ENCODE measurements around the gene TNIP1. TPM values are rescaled to one million over a fixed set of nuclear protein-coding genes. Genes with fewer than 3 reads are reported as not detected.

The TNIP1 gene
- total RNA-seq, 4 donors from 2014 or later: 74.4 to 115 (median 94.7) TPM

- H3K9me3 ChIP-seq: no peaks in the 10 kb centered on the region
- no peak for DNase-seq
- TF ChIP-seq POLR2A (IDR thresholded peaks at IDR 0.05): no peak
- TF ChIP-seq, protein P1, sequence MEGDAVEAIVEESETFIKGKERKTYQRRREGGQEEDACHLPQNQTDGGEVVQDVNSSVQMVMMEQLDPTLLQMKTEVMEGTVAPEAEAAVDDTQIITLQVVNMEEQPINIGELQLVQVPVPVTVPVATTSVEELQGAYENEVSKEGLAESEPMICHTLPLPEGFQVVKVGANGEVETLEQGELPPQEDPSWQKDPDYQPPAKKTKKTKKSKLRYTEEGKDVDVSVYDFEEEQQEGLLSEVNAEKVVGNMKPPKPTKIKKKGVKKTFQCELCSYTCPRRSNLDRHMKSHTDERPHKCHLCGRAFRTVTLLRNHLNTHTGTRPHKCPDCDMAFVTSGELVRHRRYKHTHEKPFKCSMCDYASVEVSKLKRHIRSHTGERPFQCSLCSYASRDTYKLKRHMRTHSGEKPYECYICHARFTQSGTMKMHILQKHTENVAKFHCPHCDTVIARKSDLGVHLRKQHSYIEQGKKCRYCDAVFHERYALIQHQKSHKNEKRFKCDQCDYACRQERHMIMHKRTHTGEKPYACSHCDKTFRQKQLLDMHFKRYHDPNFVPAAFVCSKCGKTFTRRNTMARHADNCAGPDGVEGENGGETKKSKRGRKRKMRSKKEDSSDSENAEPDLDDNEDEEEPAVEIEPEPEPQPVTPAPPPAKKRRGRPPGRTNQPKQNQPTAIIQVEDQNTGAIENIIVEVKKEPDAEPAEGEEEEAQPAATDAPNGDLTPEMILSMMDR (IDR thresholded peaks at IDR 0.05): no peak
- no peaks in the 10 kb centered on the region for H3K27me3 ChIP-seq
- WGBS, 2 donors: 90 to 97% methylated on average over 1 of the region's 1 CpG
- no peaks in the 10 kb centered on the region for H3K36me3 ChIP-seq
- no peaks in the 10 kb centered on the region for H3K4me1 ChIP-seq
- H3K27ac ChIP-seq: no peak overlapping the region
- intact Hi-C loops (cut with DNase I): no loop called here
- H3K4me3 ChIP-seq (replicated peaks in 1 of 3): no peak overlapping the region
Observed at GRCh38 chr5:150993826-150994412, 86.9 kb downstream of the TNIP1 start.

- intact Hi-C loops (cut with DNase I): no loop called here
- Histone ChIP-seq H3K36me3 (no peaks in the 10 kb centered on the region), H3K4me3 (replicated peaks in 1 of 3) (no peak overlapping the region), H3K9me3 (no peaks in the 10 kb centered on the region), H3K27me3 (no peaks in the 10 kb centered on the region), H3K27ac (no peak overlapping the region), H3K4me1 (no peaks in the 10 kb centered on the region)
- no peak for DNase-seq
- WGBS, 2 donors: 92 to 98% methylated on average over 2 of the region's 2 CpGs
- no peak for TF ChIP-seq POLR2A (IDR thresholded peaks at IDR 0.05)
- TF ChIP-seq, protein P1 (IDR thresholded peaks at IDR 0.05): no peak
Observed at GRCh38 chr5:150993422-150993821, 87.4 kb downstream of the TNIP1 start.

- no peaks in the 10 kb centered on the region for H3K4me1 ChIP-seq
- no peaks in the 10 kb centered on the region for H3K36me3 ChIP-seq
- H3K27ac ChIP-seq: no peak overlapping the region
- no peak for TF ChIP-seq POLR2A (IDR thresholded peaks at IDR 0.05)
- TF ChIP-seq, protein P1 (IDR thresholded peaks at IDR 0.05): no peak
- no peak for DNase-seq
- H3K4me3 ChIP-seq (replicated peaks in 1 of 3): no peak overlapping the region
- intact Hi-C loops (cut with DNase I): no loop called here
- 96 to 98% methylated on average over 6 of the region's 6 CpGs for WGBS, 2 donors
- no peaks in the 10 kb centered on the region for H3K9me3 ChIP-seq
- no peaks in the 10 kb centered on the region for H3K27me3 ChIP-seq
Observed at GRCh38 chr5:150992705-150993104, 88.1 kb downstream of the TNIP1 start.

DNA sequence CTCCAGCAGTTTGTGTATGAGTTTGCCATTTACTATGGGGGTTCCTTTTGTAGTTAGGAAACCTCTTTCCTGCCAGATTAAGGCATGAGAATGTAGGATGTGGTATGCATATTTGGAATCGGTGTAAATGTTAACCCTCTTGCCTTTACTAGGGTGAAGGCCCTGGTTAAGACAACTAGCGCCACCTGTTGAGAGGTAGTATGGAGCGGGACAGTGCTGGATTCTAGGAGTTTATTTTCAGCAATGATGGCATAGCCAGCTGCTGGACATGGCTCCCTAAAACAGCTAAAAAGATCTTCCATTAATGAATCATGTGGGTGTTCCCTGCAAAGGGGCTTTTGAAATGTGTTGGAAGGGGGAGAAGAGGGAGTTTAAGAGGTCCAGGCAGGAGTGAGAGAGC, 91.1 kb downstream of the TNIP1 start:
- TF ChIP-seq POLR2A (IDR thresholded peaks at IDR 0.05): no peak
- TF ChIP-seq, protein P1 (IDR thresholded peaks at IDR 0.05): no peak
- 75 to 76% methylated on average over 3 of the region's 3 CpGs for WGBS, 2 donors
- no peaks in the 10 kb centered on the region for H3K4me1 ChIP-seq
- DNase-seq: no peak
- no peak overlapping the region for H3K27ac ChIP-seq
- intact Hi-C loops (cut with DNase I): no loop called here
- no peaks in the 10 kb centered on the region for H3K36me3 ChIP-seq
- no peaks in the 10 kb centered on the region for H3K9me3 ChIP-seq
- H3K4me3 ChIP-seq (replicated peaks in 1 of 3): no peak overlapping the region
- H3K27me3 ChIP-seq: no peaks in the 10 kb centered on the region

DNA sequence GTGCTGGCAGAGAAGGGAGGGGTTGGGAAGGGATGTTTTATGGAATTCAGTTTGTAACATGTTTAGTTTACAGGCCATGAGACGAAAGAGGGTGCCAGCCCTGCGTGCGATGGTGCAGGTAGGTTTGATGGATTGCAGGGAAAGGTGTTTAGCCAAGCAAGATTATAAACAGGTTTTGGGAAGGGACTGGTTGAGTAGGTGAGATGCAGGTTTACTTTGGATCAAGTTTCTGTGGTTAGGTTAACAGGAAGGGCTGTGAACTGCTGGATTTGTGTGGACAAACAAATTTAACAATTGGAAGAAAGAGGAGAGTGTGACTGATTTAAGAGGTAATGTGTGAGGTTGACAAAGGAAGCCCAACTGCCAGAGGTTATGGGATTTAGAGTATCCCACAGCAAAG, 93.1 kb downstream of the TNIP1 start:
- WGBS, 2 donors: 80 to 82% methylated on average over 3 of the region's 3 CpGs
- H3K4me3 ChIP-seq (replicated peaks in 1 of 3): no peak overlapping the region
- TF ChIP-seq, protein P1 (IDR thresholded peaks at IDR 0.05): no peak
- no peak for TF ChIP-seq POLR2A (IDR thresholded peaks at IDR 0.05)
- DNase-seq: no peak
- intact Hi-C loops (cut with DNase I): no loop called here
- H3K27ac ChIP-seq: no peak overlapping the region
- no peaks in the 10 kb centered on the region for H3K4me1 ChIP-seq
- H3K9me3 ChIP-seq: no peaks in the 10 kb centered on the region
- H3K27me3 ChIP-seq: no peaks in the 10 kb centered on the region
- no peaks in the 10 kb centered on the region for H3K36me3 ChIP-seq

Other genes starting within 250 kb of the TNIP1 start
- under 1 TPM in 1 of 4 donors, not detected in 3; 0.67 TPM for gene IRGM, start 234.5 kb downstream of the TNIP1 start, total RNA-seq
- 1 to 10 TPM; 7.3 to 8.6 (median 7.8) TPM for gene ZNF300, start 176.1 kb downstream of the TNIP1 start, total RNA-seq
- over 10,000 TPM in 1 of 4 donors, 1,000 to 10,000 TPM in 3; 2,730 to 12,549 (median 7,201) TPM for gene GPX3, start 60.4 kb downstream of the TNIP1 start, total RNA-seq
- gene ANXA6, start 76.7 kb upstream of the TNIP1 start, total RNA-seq: 100 to 1,000 TPM; 122 to 283 (median 180) TPM
- 10 to 100 TPM; 13.5 to 51.6 (median 18.3) TPM for gene CCDC69, start 143.1 kb upstream of the TNIP1 start, total RNA-seq
- 10 to 100 TPM; 15.4 to 23.8 (median 18.8) TPM for gene GM2A, start 172.2 kb upstream of the TNIP1 start, total RNA-seq
- not detected for gene SLC36A3, start 222.7 kb upstream of the TNIP1 start, total RNA-seq

Data from thyroid gland (tissue), 4 donors.